ENCODE results near the gene KDM4E. TPM values are rescaled to one million over a fixed set of nuclear protein-coding genes. Genes with fewer than 3 reads are reported as not detected.

The KDM4E gene
- total RNA-seq, 1 experiment from 2014 or later = not detected

- in situ Hi-C loops (cut with HindIII; ENCODE audit: low pct_unique_long_range_greater_than_20kb, low sequenced_read_pairs) = no loop called here
Observed at GRCh38 chr11:95076416-95076815, 51.4 kb downstream of the KDM4E start.

GRCh38 chr11:95076981-95077380 is 51.9 kb downstream of the KDM4E start:
- in situ Hi-C loops (cut with HindIII; ENCODE audit: low pct_unique_long_range_greater_than_20kb, low sequenced_read_pairs) = no loop called here

More at GRCh38 chr11:95076416-95076815, 51.4 kb downstream of the KDM4E start:
- no peak for DNase-seq (ENCODE audit: low read depth, low spot score)

More at GRCh38 chr11:95076981-95077380, 51.9 kb downstream of the KDM4E start:
- DNase-seq (ENCODE audit: low read depth, low spot score) = no peak

Other genes starting within 250 kb of the KDM4E start
- 47.2 and 47.3 TPM in 2 replicates for gene CWC15, start 51.7 kb upstream of the KDM4E start, total RNA-seq (2014; rRNA removed; shearing (Covaris generic))
- 0.88 and 1.7 TPM in 2 replicates for gene KDM4D, start 51.5 kb upstream of the KDM4E start, total RNA-seq (2014; rRNA removed; shearing (Covaris generic))
- not detected in 2 replicates for gene KDM4F, start 24.2 kb downstream of the KDM4E start, total RNA-seq (2014; rRNA removed; shearing (Covaris generic))
- gene SRSF8, start 41.7 kb downstream of the KDM4E start, total RNA-seq (2014; rRNA removed; shearing (Covaris generic)) = 25.4 and 27.4 TPM in 2 replicates
- 44.8 and 46.8 TPM in 2 replicates for gene ENDOD1, start 64.6 kb downstream of the KDM4E start, total RNA-seq (2014; rRNA removed; shearing (Covaris generic))
- 8.8 and 10.4 TPM in 2 replicates for gene SESN3, start 205.9 kb downstream of the KDM4E start, total RNA-seq (2014; rRNA removed; shearing (Covaris generic))

All from SK-MEL-5 (cell line).